K562 (cell line): Measurements from ENCODE around the gene MVD. TPM values are rescaled to one million over a fixed set of nuclear protein-coding genes. Genes with fewer than 3 reads are reported as not detected.

Source experiments
- ARNT ChIP-seq, 2 experiments: fragments of 450-650 bp; IDR thresholded peaks; 2 replicates each; pipeline ENCODE4 v1.6.1; 2016; ENCODE audit warnings: mild to moderate bottlenecking in 1 of 2
- CBFA2T2 ChIP-seq: fragments of 450-650 bp; conservative IDR thresholded peaks from 2 replicates; pipeline ENCODE4 v1.6.1; 2017; ENCODE audit warnings: mild to moderate bottlenecking
- CC2D1A ChIP-seq: fragments of 450-650 bp; IDR thresholded peaks from 2 replicates; pipeline ENCODE4 v1.6.1; 2017; ENCODE audit warnings: mild to moderate bottlenecking
- E2F4 ChIP-seq: sonication (generic); formaldehyde crosslinking; IDR thresholded peaks from 2 replicates; pipeline ENCODE4 v1.8.0; 2022; ENCODE audit warnings: mild to moderate bottlenecking, low read depth, missing genetic modification reagents
- PTTG1 ChIP-seq: fragments of 450-650 bp; IDR thresholded peaks from 2 replicates; pipeline ENCODE4 v1.6.1; 2016; ENCODE audit warnings: low read depth, mild to moderate bottlenecking, missing genetic modification characterization, missing compliant biosample characterization
- SAFB ChIP-seq: fragments of 200-400 bp; formaldehyde crosslinking; IDR thresholded peaks from 2 replicates; pipeline ENCODE4 v1.6.1; 2017; ENCODE audit warnings: low read depth, low read length, borderline replicate concordance
- SMARCA4 ChIP-seq: fragments of 450-650 bp; IDR thresholded peaks from 2 replicates; pipeline ENCODE4 v1.6.1; 2016
- SMARCB1 ChIP-seq: IDR thresholded peaks from 2 replicates; pipeline ENCODE4 v1.6.1; 2011; ENCODE audit warnings: improper control_type of control experiment, low read depth; ENCODE audit not compliant: insufficient read length
- TCF15 ChIP-seq: fragments of 250-450 bp; sonication (Bioruptor Pico); IDR thresholded peaks from 2 replicates; pipeline ENCODE4 v1.8.0; 2022; ENCODE audit warnings: moderate library complexity, mild to moderate bottlenecking, inconsistent platforms
- TEAD4 ChIP-seq, 2 experiments: sonication (generic) in 1 of 2; formaldehyde crosslinking in 1 of 2; IDR thresholded peaks; 2 replicates each; pipeline versions ENCODE4 v1.6.1 to v1.8.0; 2012 to 2022; ENCODE audit warnings: borderline replicate concordance in 1 of 2, inconsistent platforms in 1 of 2, low read length in 1 of 2, mild to moderate bottlenecking in 1 of 2, missing genetic modification reagents in 1 of 2
- THRA ChIP-seq: fragments of 450-650 bp; IDR thresholded peaks from 2 replicates; pipeline ENCODE4 v1.6.1; 2017; ENCODE audit warnings: mild to moderate bottlenecking, moderate library complexity
- ZC3H11A ChIP-seq: IDR thresholded peaks from 2 replicates; pipeline ENCODE4 v1.6.1; 2012; ENCODE audit warnings: low read depth, low read length, improper control_type of control experiment
- ZNF507 ChIP-seq: conservative IDR thresholded peaks from 2 replicates; pipeline ENCODE4 v1.6.1; 2017; ENCODE audit warnings: missing genetic modification characterization, missing compliant biosample characterization
- polyA plus RNA-seq, 8 experiments: library from polyadenylated mRNA; depleted of rRNA in 4 of 8; stranded (reverse) in 5 of 8; unstranded in 3 of 8; fragments of >200 nt; fragmentation: Nextera tagmentation in 2 of 8; fragmentation: Illumina TruSeq in 1 of 8; extraction: Ambion mirVana in 2 of 8; extraction: Trizol in 1 of 8; gene quantifications; 2 replicates each; pipeline versions ENCODE4 v1.2.1 to v1.2.3, GENCODE V29; 2011 to 2014; ENCODE audit warnings: inconsistent platforms in 1 of 8, missing spikeins in 1 of 8
- total RNA-seq, 7 experiments: library from RNA; depleted of rRNA in 6 of 7; stranded (reverse); fragments of >200 nt in 6 of 7; fragmentation: Illumina TruSeq in 2 of 7; extraction: Trizol in 2 of 7; gene quantifications; 2 replicates each; pipeline versions ENCODE4 v1.2.1 to v1.2.3, GENCODE V29; 2011 to 2021; ENCODE audit warnings: low replicate concordance in 1 of 7

The MVD gene
- total and polyA plus RNA-seq, 9 of the 15 experiments (the other 6 are each of a cell fraction or from before 2014, with no cell fraction given) = 12.2 to 141 (median 45.3) TPM

GRCh38 chr16:88705801-88706228 lies 42.9 kb upstream of the MVD start (continued):
- no peak for TF ChIP-seq ZNF507
- no peak for TF ChIP-seq CBFA2T2
- TF ChIP-seq SMARCB1 = no peak
- peak; percentile 10; the same call in 1 of the 2 replicates for TF ChIP-seq SAFB
- TF ChIP-seq SMARCA4 = no peak
- no peak for TF ChIP-seq THRA
- no peak for TF ChIP-seq ARNT (IDR thresholded peaks at IDR 0.05)
- no peak for TF ChIP-seq PTTG1 (tag)
- TF ChIP-seq TEAD4 (IDR thresholded peaks at IDR 0.05; ENCODE audit: low read length) = no peak
- no peak for TF ChIP-seq TEAD4 (CRISPR knock-in tag; IDR thresholded peaks at IDR 0.05; ENCODE audit: borderline replicate concordance)
- no peak for TF ChIP-seq E2F4
- no peak for TF ChIP-seq TCF15
- TF ChIP-seq ZC3H11A = no peak
- TF ChIP-seq CC2D1A = no peak
- TF ChIP-seq, all 486 proteins: peak for 4
